ENCODE results near the gene ATF6B.

GRCh38 chr6:32089082-32089828 is 38.8 kb downstream of the ATF6B start:
- TF ChIP-seq CTCF (conservative IDR thresholded peaks at IDR 0.05) (no peak), EZH2 (IDR thresholded peaks at IDR 0.05; ENCODE audit: low read depth) (no peak)

All from PC-9 (cell line).